OCI-LY7 (cell line): ENCODE data around the gene PI4K2B. TPM values are rescaled to one million over a fixed set of nuclear protein-coding genes. Genes with fewer than 3 reads are reported as not detected.
"Not testable (repeated sequence)": the region's sequence is repeated elsewhere in the genome, so short reads cannot be mapped to it uniquely, and the experiment has no call there.

ENCODE experiments used
- BruUV-seq: library from RNA; stranded (reverse); fragments of 400-500 nt; replicated peaks from 2 replicates; lab custom pipeline; 2021; lab: Mats Ljungman, UMichigan
- CTCF ChIA-PET: fragments of 300-600 bp; sonication (Branson Sonifier 250); formaldehyde crosslinking; loops from one replicate; lab custom pipeline; 2022; ENCODE audit warnings: antibody characterized with exemption; ENCODE audit not compliant: unreplicated experiment; lab: Charles Lee
- POLR2A ChIA-PET: fragments of 300-600 bp; sonication (Branson Sonifier 250); formaldehyde crosslinking; loops from one replicate; lab custom pipeline; 2022; ENCODE audit warnings: antibody characterized with exemption; lab: Charles Lee
- DNase-seq: peaks from one replicate; pipeline ENCODE4 v3.0.0-alpha.2; 2015; ENCODE audit warnings: low spot score
- H2AFZ ChIP-seq: fragments of 200-600 bp; sonication (generic), shearing (Covaris generic); 2 replicates; pipeline ENCODE4 v1.6.1; 2014; ENCODE audit warnings: mild to moderate bottlenecking, antibody characterized with exemption, low read length, moderate library complexity
- H3K27ac ChIP-seq: fragments of 200-600 bp; sonication (generic); 2 replicates; pipeline ENCODE4 v1.5.1; 2014; ENCODE audit warnings: mixed run types, low read depth, mild to moderate bottlenecking, moderate library complexity, low read length, inconsistent platforms; ENCODE audit not compliant: poor library complexity, severe bottlenecking
- H3K36me3 ChIP-seq: fragments of 200-600 bp; sonication (generic); 2 replicates; pipeline ENCODE4 v1.6.1; 2014; ENCODE audit warnings: mild to moderate bottlenecking, antibody characterized with exemption, low read length, moderate library complexity, mixed read lengths; ENCODE audit not compliant: insufficient read depth
- H3K4me1 ChIP-seq: fragments of 200-600 bp; sonication (generic); 2 replicates; pipeline ENCODE4 v1.5.1; 2014; ENCODE audit warnings: mild to moderate bottlenecking, low read length; ENCODE audit not compliant: insufficient read depth, poor library complexity, severe bottlenecking
- H3K4me2 ChIP-seq: fragments of 200-600 bp; sonication (generic); 2 replicates; pipeline ENCODE4 v1.6.1; 2014; ENCODE audit warnings: mild to moderate bottlenecking, low read length
- H3K4me3 ChIP-seq: fragments of 200-600 bp; sonication (generic); 2 replicates; pipeline ENCODE4 v1.5.1; 2014; ENCODE audit warnings: mild to moderate bottlenecking, low read depth, low read length; ENCODE audit not compliant: poor library complexity, severe bottlenecking
- H3K79me2 ChIP-seq: fragments of 200-600 bp; sonication (generic); 2 replicates; pipeline ENCODE4 v1.6.1; 2016; ENCODE audit warnings: low read depth, mild to moderate bottlenecking, low read length, moderate library complexity, mixed read lengths; ENCODE audit not compliant: insufficient read depth
- H3K9me2 ChIP-seq: fragments of 200-600 bp; sonication (generic); 2 replicates; pipeline ENCODE4 v1.6.1; 2016; ENCODE audit warnings: mild to moderate bottlenecking, low read length, mixed read lengths; ENCODE audit not compliant: insufficient read depth
- H3K9me3 ChIP-seq: fragments of 200-600 bp; sonication (generic); 2 replicates; pipeline ENCODE4 v1.6.1; 2014; ENCODE audit warnings: mild to moderate bottlenecking, mixed run types, low read length, mixed read lengths
- H4K20me1 ChIP-seq: fragments of 200-600 bp; sonication (generic); 2 replicates; pipeline ENCODE4 v1.6.1; 2014; ENCODE audit warnings: mild to moderate bottlenecking, antibody characterized with exemption, low read length, moderate library complexity, mixed read lengths; ENCODE audit not compliant: insufficient read depth
- EZH2phosphoT487 ChIP-seq: fragments of 200-600 bp; sonication (generic); IDR thresholded peaks from 2 replicates; pipeline ENCODE4 v1.6.1; 2018; ENCODE audit warnings: low read depth, borderline replicate concordance, mild to moderate bottlenecking, mixed run types, antibody characterized with exemption, low read length, moderate library complexity, mixed read lengths
- intact Hi-C: fragments of 100-400 bp; cut with micrococcal nuclease; formaldehyde crosslinking; loops from one replicate; pipeline ENCODE4 v1.10.0; 2022; ENCODE audit not compliant: unreplicated experiment
- total RNA-seq, 2 experiments: library from RNA; depleted of rRNA in 1 of 2; stranded (reverse); fragments of >200 nt in 1 of 2; shearing (Covaris generic) in 1 of 2; gene quantifications; 2 replicates each; pipeline ENCODE4 v1.2.3, GENCODE V29; 2014 to 2022
- TF ChIP-seq, protein P1 (sequence below): fragments of 200-600 bp; sonication (generic); conservative IDR thresholded peaks from 2 replicates; pipeline ENCODE4 v1.5.1; 2014; ENCODE audit warnings: mild to moderate bottlenecking, antibody characterized with exemption, low read length, moderate library complexity, mixed read lengths

The PI4K2B gene
- total RNA-seq, 2 experiments from 2014 or later, result 40.4 to 41.6 TPM

DNA sequence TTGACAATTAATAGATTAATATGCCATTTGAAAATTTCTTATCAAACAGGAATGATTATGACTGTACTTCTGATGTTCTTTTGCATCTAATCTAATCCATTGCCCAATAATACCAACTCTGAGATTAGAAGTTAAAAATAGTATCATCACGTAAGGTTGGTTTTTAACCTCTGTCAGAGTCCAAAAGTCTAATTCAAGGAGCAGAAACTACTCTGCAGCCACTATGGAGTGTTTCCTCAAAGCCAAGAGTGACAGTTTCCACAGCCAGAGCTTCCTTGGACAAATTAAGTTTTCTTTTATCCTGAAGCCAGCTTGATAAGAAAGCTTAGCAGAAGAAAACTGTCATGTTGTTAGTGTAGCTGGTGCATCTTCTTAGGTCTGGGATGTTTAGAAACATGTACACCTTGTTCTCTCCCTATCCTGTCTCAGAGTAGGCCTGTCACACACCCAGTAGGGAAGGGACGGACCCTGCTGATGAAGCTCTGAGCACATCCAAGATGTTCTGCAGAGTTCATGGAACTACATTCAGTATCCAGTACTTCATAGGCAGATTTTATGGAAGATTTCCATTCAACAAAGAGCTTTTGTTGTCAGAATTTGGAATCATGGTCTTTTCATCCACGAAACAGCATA, 20.4 kb upstream of the PI4K2B start:
- intact Hi-C loops, result no loop called here
- BruUV-seq, result no TSS peak
- CTCF ChIA-PET, result no interaction called here

DNA sequence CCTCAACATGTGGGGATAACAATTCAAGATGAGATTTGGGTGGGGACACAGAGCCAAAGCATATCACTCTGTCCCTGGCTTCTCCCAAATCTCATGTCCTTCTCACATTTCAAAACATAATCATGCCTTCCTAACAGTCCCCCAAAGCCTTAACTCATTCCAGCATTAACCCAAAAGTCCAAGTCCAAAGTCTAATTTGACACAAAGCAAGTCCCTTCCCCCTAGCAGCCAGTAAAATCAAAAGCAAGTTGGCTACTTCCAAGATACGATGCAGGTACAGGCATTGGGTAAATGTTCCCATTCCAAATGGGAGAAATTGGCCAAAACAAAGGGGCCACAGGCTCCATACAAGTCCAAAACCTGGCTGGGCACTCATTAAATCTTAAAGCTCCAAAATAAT, 19.1 kb upstream of the PI4K2B start:
- H3K79me2 ChIP-seq, BruUV-seq, H3K9me3 ChIP-seq, H3K36me3 ChIP-seq, H3K4me2 ChIP-seq, intact Hi-C loops, CTCF ChIA-PET, H3K27ac ChIP-seq, H4K20me1 ChIP-seq, DNase-seq, H2AFZ ChIP-seq, H3K9me2 ChIP-seq, H3K4me1 ChIP-seq, H3K4me3 ChIP-seq: not testable (repeated sequence)
- POLR2A ChIA-PET, result interaction anchor here (0.6 to 1.3 kb wide), 2 partner anchors 10 to 21 kb away, joined by 3 read pairs; no protein-coding TSS in a partner anchor

More for the DNA sequence above, 20.4 kb upstream of the PI4K2B start:
- Histone ChIP-seq H3K36me3 (no peaks in the 10 kb centered on the region), H2AFZ (no peak overlapping the region), H3K4me1 (no peaks in the 10 kb centered on the region), H3K9me3 (no peaks in the 10 kb centered on the region), H3K79me2 (no peaks in the 10 kb centered on the region), H3K9me2 (no peaks in the 10 kb centered on the region), H4K20me1 (no peaks in the 10 kb centered on the region), H3K27ac (no peak overlapping the region), H3K4me3 (no peak overlapping the region), H3K4me2 (no peak overlapping the region)
- TF ChIP-seq, protein P1, sequence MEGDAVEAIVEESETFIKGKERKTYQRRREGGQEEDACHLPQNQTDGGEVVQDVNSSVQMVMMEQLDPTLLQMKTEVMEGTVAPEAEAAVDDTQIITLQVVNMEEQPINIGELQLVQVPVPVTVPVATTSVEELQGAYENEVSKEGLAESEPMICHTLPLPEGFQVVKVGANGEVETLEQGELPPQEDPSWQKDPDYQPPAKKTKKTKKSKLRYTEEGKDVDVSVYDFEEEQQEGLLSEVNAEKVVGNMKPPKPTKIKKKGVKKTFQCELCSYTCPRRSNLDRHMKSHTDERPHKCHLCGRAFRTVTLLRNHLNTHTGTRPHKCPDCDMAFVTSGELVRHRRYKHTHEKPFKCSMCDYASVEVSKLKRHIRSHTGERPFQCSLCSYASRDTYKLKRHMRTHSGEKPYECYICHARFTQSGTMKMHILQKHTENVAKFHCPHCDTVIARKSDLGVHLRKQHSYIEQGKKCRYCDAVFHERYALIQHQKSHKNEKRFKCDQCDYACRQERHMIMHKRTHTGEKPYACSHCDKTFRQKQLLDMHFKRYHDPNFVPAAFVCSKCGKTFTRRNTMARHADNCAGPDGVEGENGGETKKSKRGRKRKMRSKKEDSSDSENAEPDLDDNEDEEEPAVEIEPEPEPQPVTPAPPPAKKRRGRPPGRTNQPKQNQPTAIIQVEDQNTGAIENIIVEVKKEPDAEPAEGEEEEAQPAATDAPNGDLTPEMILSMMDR, result no peak
- no peak for TF ChIP-seq EZH2phosphoT487
- DNase-seq, result no peak
- POLR2A ChIA-PET, result interaction anchor here (0.6 to 1.3 kb wide), 3 partner anchors 8 to 228 kb away, joined by 3 to 4 read pairs (median 4); no protein-coding TSS in a partner anchor

GRCh38 chr4:25215511-25215910, 18.3 kb upstream of the PI4K2B start:
- Histone ChIP-seq H3K9me2 (no peaks in the 10 kb centered on the region), H2AFZ (no peak overlapping the region), H3K4me2 (no peak overlapping the region), H3K9me3 (no peaks in the 10 kb centered on the region), H3K36me3 (no peaks in the 10 kb centered on the region), H3K27ac (no peak overlapping the region), H4K20me1 (no peaks in the 10 kb centered on the region), H3K4me3 (no peak overlapping the region), H3K79me2 (no peaks in the 10 kb centered on the region), H3K4me1 (no peaks in the 10 kb centered on the region)
- no TSS peak for BruUV-seq
- intact Hi-C loops, result no loop called here
- DNase-seq, result no peak
- TF ChIP-seq, protein P1, result no peak
- TF ChIP-seq EZH2phosphoT487, result no peak
- CTCF ChIA-PET, result no interaction called here
- POLR2A ChIA-PET, result interaction anchor here (0.7 kb wide), 2 partner anchors 19 to 64 kb away, joined by 3 to 4 read pairs; no protein-coding TSS in a partner anchor
